K562 (cell line): Measurements from ENCODE around the gene MYLK4. TPM values are rescaled to one million over a fixed set of nuclear protein-coding genes. Genes with fewer than 3 reads are reported as not detected.

Experiments used
- FOXA1 ChIP-seq: fragments of 450-650 bp; IDR thresholded peaks from 2 replicates; pipeline ENCODE4 v1.6.1; 2016; ENCODE audit warnings: mild to moderate bottlenecking, borderline replicate concordance
- HDAC3 ChIP-seq: fragments of 450-650 bp; IDR thresholded peaks from 2 replicates; pipeline ENCODE4 v1.6.1; 2018; ENCODE audit warnings: borderline replicate concordance, mild to moderate bottlenecking, moderate library complexity; ENCODE audit not compliant: partially characterized antibody
- KLF1 ChIP-seq: fragments of 450-650 bp; IDR thresholded peaks from 2 replicates; pipeline ENCODE4 v1.6.1; 2016; ENCODE audit warnings: missing genetic modification characterization, missing compliant biosample characterization
- NFE2 ChIP-seq: IDR thresholded peaks from 2 replicates; pipeline ENCODE4 v1.6.1; 2014; ENCODE audit warnings: antibody characterized with exemption, low read depth
- SIRT6 ChIP-seq: IDR thresholded peaks from one replicate; pipeline ENCODE4 v1.6.1; 2012; ENCODE audit warnings: low read depth, mild to moderate bottlenecking, control low read depth, inconsistent platforms, low read length, moderate library complexity
- STAT5A ChIP-seq: IDR thresholded peaks from 2 replicates; pipeline ENCODE4 v1.6.1; 2012; ENCODE audit warnings: low read length, inconsistent platforms, borderline replicate concordance
- ZNF24 ChIP-seq: fragments of 450-650 bp; IDR thresholded peaks from 2 replicates; pipeline ENCODE4 v1.6.1; 2016
- ZNF609 ChIP-seq: sonication (generic); formaldehyde crosslinking; IDR thresholded peaks from 2 replicates; pipeline ENCODE4 v1.8.1; 2023; ENCODE audit warnings: missing genetic modification reagents, mild to moderate bottlenecking, borderline replicate concordance
- ZNF778 ChIP-seq: fragments of 450-650 bp; formaldehyde crosslinking; IDR thresholded peaks from 2 replicates; pipeline ENCODE4 v1.4.0; 2020; ENCODE audit warnings: mild to moderate bottlenecking, moderate library complexity
- polyA plus RNA-seq, 8 experiments: library from polyadenylated mRNA; depleted of rRNA in 4 of 8; stranded (reverse) in 5 of 8; unstranded in 3 of 8; fragments of >200 nt; fragmentation: Nextera tagmentation in 2 of 8; fragmentation: Illumina TruSeq in 1 of 8; extraction: Ambion mirVana in 2 of 8; extraction: Trizol in 1 of 8; gene quantifications; 2 replicates each; pipeline versions ENCODE4 v1.2.1 to v1.2.3, GENCODE V29; 2011 to 2014; ENCODE audit warnings: inconsistent platforms in 1 of 8, missing spikeins in 1 of 8
- total RNA-seq, 7 experiments: library from RNA; depleted of rRNA in 6 of 7; stranded (reverse); fragments of >200 nt in 6 of 7; fragmentation: Illumina TruSeq in 2 of 7; extraction: Trizol in 2 of 7; gene quantifications; 2 replicates each; pipeline versions ENCODE4 v1.2.1 to v1.2.3, GENCODE V29; 2011 to 2021; ENCODE audit warnings: low replicate concordance in 1 of 7
- TF ChIP-seq, protein P1 (sequence below): fragments of 250-450 bp; sonication (Bioruptor Pico); IDR thresholded peaks from 2 replicates; pipeline ENCODE4 v1.5.0; 2021; ENCODE audit warnings: mild to moderate bottlenecking, borderline replicate concordance
- TF ChIP-seq, protein P2 (sequence below): sonication (generic); formaldehyde crosslinking; IDR thresholded peaks from 2 replicates; pipeline ENCODE4 v1.8.1; 2023; ENCODE audit warnings: mild to moderate bottlenecking, missing genetic modification reagents
- TF ChIP-seq, protein P3 (sequence below), 2 experiments: fragments of 450-650 bp; conservative IDR thresholded peaks; 2 replicates each; pipeline ENCODE4 v1.6.1; 2017; ENCODE audit warnings: mild to moderate bottlenecking in 2 of 2, moderate library complexity in 2 of 2

Gene MYLK4
- total and polyA plus RNA-seq, 9 of the 15 experiments (the other 6 are each of a cell fraction or from before 2014, with no cell fraction given) = 0.01 to 0.15 (median 0.06) TPM

DNA sequence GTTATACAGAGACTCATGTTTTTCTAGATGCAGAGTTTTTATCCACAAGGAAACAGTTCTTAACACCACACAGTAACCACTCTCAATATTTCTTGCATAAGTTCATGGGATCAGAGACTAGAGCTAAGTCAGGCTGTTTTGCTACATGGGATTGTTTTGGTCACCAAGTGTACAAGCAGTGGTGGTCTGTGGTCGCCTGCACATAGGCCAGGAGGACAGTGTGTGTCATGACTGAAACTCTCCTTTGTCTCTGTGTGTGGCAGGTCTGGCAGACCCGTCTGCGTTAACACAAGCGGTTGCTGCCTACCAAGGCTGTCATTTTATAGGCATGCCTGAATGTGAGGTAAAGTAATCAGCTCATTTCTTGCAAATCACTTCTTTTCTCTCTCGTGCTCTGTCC is 33.3 kb upstream of the MYLK4 start (continued):
- TF ChIP-seq, protein P1, sequence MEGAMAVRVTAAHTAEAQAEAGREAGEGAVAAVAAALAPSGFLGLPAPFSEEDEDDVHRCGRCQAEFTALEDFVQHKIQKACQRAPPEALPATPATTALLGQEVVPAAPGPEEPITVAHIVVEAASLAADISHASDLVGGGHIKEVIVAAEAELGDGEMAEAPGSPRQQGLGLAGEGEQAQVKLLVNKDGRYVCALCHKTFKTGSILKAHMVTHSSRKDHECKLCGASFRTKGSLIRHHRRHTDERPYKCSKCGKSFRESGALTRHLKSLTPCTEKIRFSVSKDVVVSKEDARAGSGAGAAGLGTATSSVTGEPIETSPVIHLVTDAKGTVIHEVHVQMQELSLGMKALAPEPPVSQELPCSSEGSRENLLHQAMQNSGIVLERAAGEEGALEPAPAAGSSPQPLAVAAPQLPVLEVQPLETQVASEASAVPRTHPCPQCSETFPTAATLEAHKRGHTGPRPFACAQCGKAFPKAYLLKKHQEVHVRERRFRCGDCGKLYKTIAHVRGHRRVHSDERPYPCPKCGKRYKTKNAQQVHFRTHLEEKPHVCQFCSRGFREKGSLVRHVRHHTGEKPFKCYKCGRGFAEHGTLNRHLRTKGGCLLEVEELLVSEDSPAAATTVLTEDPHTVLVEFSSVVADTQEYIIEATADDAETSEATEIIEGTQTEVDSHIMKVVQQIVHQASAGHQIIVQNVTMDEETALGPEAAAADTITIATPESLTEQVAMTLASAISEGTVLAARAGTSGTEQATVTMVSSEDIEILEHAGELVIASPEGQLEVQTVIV (CRISPR knock-in tag) = no peak
- TF ChIP-seq ZNF609 (CRISPR knock-in tag) (no peak), FOXA1 (no peak), NFE2 (no peak), ZNF778 (no peak), HDAC3 (peak; percentile 20), KLF1 (tag) (no peak), SIRT6 (no peak), STAT5A (no peak), ZNF24 (no peak)
- TF ChIP-seq, protein P2, sequence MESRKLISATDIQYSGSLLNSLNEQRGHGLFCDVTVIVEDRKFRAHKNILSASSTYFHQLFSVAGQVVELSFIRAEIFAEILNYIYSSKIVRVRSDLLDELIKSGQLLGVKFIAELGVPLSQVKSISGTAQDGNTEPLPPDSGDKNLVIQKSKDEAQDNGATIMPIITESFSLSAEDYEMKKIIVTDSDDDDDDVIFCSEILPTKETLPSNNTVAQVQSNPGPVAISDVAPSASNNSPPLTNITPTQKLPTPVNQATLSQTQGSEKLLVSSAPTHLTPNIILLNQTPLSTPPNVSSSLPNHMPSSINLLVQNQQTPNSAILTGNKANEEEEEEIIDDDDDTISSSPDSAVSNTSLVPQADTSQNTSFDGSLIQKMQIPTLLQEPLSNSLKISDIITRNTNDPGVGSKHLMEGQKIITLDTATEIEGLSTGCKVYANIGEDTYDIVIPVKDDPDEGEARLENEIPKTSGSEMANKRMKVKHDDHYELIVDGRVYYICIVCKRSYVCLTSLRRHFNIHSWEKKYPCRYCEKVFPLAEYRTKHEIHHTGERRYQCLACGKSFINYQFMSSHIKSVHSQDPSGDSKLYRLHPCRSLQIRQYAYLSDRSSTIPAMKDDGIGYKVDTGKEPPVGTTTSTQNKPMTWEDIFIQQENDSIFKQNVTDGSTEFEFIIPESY (CRISPR knock-in tag) = no peak
- TF ChIP-seq, protein P3, sequence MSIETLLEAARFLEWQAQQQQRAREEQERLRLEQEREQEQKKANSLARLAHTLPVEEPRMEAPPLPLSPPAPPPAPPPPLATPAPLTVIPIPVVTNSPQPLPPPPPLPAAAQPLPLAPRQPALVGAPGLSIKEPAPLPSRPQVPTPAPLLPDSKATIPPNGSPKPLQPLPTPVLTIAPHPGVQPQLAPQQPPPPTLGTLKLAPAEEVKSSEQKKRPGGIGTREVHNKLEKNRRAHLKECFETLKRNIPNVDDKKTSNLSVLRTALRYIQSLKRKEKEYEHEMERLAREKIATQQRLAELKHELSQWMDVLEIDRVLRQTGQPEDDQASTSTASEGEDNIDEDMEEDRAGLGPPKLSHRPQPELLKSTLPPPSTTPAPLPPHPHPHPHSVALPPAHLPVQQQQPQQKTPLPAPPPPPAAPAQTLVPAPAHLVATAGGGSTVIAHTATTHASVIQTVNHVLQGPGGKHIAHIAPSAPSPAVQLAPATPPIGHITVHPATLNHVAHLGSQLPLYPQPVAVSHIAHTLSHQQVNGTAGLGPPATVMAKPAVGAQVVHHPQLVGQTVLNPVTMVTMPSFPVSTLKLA (conservative IDR thresholded peaks at IDR 0.05) = 0 out of 4 replicates have a peak, but pooled peaks of 1 of the 2 experiments have one; percentile 6
